NOMO-1 treated with dmso at 0.1 percent for 144 hours (cell line): ENCODE data around the gene ANO4.
"Not testable (repeated sequence)": the region's sequence is repeated elsewhere in the genome, so short reads cannot be mapped to it uniquely, and the experiment has no call there.

Source experiments
- DNase-seq: peaks from one replicate; lab custom pipeline; 2025; ENCODE audit not compliant: unreplicated experiment; lab: John Stamatoyannopoulos, UW

The ANO4 gene

DNA sequence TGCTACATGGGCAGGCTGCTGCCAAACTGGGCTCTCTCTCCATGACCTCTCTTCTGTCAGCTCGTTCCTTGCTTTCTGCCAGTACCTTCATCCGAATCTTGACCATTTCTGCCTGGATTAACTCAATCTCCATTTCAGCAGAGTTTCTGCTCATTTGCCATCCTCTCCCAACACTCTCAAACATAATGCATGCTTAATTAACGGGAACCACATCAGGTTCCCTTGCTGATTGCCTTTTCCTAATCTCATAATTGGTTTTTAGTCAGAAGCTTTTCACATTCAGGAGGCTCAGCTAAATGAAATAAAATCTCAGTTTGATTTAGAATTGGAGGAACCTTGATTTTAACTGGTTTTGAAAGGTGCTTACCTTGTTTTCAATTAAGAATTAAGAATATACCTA, 288.1 kb downstream of the ANO4 start:
- no peak for DNase-seq

DNA sequence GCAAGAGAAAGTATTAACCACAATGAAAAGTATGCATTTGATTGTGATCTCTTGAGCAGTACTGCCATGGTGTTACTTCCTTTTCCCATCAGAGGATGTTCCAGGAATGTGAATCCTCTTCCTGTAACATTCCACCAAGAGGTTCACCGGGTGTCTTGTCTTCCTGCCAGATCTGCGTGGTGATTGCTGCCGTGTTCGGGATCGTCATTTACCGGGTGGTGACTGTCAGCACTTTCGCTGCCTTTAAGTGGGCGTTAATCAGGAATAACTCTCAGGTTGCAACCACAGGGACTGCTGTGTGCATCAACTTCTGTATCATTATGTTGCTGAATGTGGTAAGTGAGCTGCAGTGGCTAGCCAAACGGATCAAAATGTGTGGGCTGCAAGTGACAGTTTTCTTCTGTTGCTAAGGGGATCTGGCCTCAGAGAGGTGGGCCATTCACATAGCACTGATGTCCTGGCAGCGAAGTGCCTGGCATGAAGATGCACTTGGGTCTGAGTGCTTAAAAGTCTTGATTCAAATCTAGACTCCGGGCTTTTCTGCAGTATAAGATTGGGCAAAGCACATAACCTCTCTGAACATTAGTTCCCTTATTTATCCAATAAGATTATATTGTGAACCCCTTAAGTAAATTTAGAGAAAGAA, 292.0 kb downstream of the ANO4 start:
- no peak for DNase-seq

- no peak for DNase-seq
Observed at GRCh38 chr12:101087920-101088319, 293.3 kb downstream of the ANO4 start.

DNA sequence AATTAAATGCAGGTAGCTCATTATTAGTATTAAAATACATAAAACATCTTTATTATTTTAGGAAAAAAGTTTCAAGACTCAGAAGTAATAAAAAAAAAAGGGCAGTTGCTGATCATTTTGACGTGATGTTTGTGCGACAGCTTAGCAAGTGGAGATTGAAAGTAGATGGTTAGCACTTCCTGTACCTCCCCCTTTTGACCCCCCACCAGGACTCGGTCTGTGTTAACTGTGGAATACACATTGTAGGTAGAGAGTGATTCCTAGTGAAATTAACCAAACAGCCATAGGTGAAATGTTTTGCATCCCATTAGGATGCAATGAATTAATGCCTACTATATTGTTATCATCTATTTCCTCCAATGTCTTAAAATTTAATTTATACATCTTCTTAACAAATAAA, 294.7 kb downstream of the ANO4 start:
- DNase-seq, result no peak

GRCh38 chr12:101090222-101090621, 295.6 kb downstream of the ANO4 start:
- not testable (repeated sequence) for DNase-seq

GRCh38 chr12:101097829-101098580, 303.4 kb downstream of the ANO4 start:
- DNase-seq, result no peak

DNA sequence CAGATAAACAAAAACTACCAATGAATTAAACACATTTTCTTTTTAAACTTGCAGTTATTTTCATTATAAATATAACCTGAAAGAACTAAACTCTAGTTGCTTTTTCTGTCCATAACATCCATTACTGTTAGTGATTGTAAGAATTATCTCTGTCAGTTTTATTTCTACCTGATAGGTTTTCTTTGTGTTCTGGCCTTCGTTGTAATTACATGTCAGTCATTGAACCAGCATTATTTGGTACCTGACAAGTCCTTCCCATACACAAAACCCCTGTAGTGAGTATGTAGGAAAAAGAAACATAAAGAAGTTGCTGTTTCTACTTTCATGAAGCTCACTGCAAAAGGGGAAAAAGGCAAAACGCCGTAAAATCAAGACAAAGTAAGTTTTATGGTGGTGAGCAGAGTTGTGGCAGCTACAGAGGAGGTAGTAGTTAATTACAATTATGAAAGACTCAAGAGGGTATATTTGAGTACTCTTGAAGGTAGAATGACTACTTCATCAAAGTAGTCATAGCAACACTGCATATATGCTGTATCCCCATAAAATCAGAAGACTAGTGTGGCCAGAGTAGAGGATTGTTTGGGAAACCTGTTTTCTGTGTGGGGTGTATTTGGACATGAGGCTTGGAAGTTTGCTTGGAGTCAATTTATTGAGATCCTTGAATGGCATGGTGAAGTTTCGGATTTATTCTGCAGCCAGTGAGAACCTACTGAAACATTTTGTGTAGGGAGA, 312.6 kb downstream of the ANO4 start:
- no peak for DNase-seq

- DNase-seq, result no peak
Observed at GRCh38 chr12:101108130-101108529, 313.6 kb downstream of the ANO4 start.

DNA sequence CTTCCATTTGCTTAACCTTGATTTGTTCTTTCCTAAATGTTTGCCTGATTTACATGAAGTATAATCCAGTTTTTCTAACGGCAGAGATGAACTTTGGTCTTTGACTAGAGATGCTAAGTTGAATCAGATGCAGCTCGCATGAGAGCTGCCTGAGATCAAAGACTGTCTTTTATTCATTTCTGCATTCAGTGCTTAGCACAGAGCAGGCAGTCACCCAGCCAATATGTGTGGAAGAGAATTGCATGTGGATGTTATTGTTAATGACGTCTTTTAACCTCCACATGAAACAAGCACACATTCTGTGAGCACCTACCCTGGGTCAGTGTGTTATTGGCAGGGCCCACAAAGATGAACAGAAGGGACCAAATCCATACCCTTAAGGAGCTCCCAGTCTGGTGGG, 316.3 kb downstream of the ANO4 start:
- DNase-seq, result no peak

DNA sequence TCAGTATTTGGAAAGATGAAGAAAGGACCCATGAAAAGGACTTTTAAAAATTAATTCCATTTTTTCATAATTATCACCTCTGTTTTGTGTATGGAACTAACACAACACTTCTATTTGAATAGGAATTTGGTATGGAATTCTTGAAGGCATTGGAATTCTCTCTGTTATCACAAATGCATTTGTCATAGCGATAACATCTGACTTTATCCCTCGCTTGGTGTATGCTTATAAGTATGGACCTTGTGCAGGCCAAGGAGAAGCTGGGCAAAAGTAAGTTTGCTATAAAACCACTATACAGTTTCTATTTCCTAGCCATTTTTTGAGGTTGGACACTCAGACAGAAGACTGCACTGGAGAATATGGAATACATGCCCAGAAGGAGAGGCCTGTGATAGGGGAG, 316.9 kb downstream of the ANO4 start:
- DNase-seq, result no peak

DNA sequence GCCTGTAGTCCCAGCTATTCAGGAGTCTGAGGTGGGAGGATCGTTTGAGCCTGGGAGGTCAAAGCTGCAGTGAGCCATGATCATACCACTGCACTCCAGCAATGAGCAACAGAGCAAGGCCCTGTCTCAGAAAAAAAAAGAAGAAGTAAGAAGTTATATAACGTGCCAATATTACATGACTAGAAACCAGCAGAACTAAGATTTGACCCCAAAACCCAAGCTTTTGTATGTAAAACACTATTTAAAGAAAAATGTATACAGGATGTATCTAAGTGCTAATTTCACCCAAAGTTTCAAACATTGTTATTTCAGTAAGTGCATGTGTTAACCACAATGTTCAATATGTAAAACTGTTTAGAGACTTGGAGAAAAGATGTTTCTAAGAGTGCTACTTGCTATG, 320.8 kb downstream of the ANO4 start:
- DNase-seq, result no peak

DNA sequence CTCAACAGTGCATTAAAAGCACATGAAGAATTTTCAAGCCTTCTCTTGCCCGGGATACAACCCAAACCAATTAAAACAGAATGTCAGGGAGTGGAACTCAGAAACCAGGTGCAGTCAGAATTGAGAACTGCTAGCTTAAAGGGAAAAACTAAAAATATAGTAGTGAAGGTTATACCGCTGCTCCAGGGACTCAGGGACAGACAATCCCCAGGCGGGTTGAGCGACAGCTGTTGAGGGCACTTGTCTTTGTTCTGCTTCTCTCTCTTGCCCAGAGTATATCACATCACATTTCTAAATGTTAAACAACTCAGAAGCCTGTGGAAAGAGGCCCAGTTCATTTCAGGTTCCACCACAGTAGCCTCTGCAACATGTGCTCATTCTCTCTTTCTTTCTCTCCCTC, 322.3 kb downstream of the ANO4 start:
- DNase-seq, result no peak

DNA sequence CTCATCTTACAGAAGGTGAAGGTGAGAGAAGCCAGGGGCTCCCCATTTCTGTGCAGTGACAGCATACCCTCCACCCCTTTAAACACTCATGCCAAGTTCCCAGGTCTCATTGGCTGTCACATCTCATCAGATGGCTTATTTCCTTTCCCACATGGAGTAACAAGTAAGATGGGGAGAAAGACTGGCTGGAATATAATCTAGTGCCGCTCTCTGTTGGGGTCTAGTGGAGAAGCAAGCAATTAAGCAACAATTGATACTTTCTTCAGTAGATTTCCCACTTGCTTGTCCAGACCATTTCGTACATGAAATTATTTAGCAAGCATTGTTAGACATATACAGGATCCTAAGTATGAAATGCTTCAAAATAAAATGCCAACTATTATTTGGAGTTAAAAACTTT, 323.3 kb downstream of the ANO4 start:
- DNase-seq, result no peak

DNA sequence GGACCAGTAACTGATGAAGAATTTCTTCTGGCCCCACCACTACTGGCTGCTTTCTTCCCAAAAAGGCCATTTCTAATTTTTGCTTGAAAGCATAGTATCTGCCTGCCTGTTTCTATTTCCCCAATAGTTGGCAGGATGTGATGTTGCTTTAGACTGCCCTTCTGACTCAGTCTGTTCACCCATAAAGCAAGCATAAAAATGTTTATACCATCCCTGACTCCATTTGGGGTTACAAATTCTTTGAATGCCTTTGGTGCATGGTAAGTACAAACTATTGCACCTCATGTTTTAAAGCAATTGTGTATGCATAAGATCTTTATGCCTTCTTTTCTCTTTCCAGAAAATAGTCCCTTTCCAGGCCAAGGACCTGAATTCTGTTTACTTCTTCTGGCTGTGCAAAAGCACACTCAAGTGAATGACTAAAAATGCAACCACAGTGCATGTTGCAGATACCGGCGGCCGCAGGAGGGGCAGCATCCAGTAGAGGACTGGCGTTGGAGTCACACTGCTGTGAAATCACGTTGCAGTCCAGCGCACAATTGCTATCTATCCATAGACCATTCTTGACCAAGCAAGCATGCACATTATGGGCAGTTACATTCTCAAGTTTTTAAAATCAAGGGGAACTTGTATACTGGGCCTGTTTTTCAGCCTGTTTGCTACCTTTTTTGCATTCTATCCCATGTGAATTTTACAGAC, 333.1 kb downstream of the ANO4 start:
- no peak for DNase-seq

- DNase-seq, result not testable (repeated sequence)
Observed at GRCh38 chr12:101145777-101146431, 351.3 kb downstream of the ANO4 start.

GRCh38 chr12:101165319-101165718, 370.7 kb downstream of the ANO4 start:
- DNase-seq, result no peak

DNA sequence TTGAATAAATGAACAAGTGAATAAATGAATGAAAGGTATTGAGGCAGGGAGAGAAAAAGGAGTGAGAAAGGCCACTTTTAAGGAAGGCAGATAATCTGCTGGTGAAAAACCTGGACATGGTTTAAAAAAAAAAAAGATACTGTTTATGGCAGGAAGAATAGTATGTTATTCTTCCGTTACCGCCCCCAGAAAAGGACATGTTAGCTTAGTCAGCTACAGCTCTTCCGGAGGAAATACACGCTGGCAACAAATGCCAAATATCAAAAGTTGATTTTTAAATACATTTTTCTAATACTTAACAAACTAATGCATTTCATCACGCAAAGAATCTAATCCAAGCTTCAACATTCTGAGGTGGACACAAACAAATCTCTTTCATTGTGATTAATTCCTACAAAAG, 372.3 kb downstream of the ANO4 start:
- DNase-seq, result no peak

- DNase-seq, result no peak
Observed at GRCh38 chr12:101168001-101168400, 373.4 kb downstream of the ANO4 start.

- no peak for DNase-seq
Observed at GRCh38 chr12:101172316-101172715, 377.7 kb downstream of the ANO4 start.

DNA sequence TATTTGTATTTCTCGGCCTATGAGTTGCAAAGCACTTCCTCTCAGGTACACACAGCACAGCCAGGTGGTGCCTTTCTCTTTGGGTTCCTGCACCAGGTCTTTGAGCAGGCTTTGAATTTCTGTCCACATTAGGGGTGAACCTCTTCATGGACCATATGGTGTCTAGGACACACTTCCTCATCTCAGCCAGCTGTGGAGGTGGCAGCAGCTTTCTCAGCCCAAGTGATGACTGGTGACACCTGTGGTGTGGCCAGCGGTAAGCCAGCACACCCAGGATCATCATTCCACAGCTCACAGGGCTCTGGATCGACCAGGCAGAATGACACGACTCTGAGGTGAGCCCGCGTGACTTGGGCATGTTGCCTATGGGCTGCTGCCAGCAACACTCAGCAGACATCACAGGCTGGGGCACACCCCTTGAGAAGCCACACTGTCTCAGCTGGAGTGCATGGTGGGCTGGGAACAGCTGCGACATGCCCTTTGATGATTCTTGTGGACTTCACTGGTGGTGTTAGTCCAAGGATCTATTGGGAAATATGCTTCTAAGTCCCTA, 378.7 kb downstream of the ANO4 start:
- no peak for DNase-seq

- no peak for DNase-seq
Observed at GRCh38 chr12:101174541-101174940, 380.0 kb downstream of the ANO4 start.
